Endothelial cell of umbilical vein (primary cell): ENCODE measurements around the gene FOXS1. TPM values are rescaled to one million over a fixed set of nuclear protein-coding genes. Genes with fewer than 3 reads are reported as not detected.

ENCODE experiments used
- BruUV-seq: library from RNA; stranded (reverse); fragments of 400-500 nt; replicated peaks from 2 replicates; lab custom pipeline; 2021; lab: Mats Ljungman, UMichigan
- CTCF ChIA-PET: fragments of 300-600, 350-600 bp; sonication (Branson Sonifier 250); formaldehyde crosslinking; loops from one replicate; lab custom pipeline; 2021; ENCODE audit warnings: antibody characterized with exemption, inconsistent platforms; lab: Charles Lee
- POLR2A ChIA-PET: fragments of 300-600, 350-600 bp; sonication (Branson Sonifier 250); formaldehyde crosslinking; loops from one replicate; lab custom pipeline; 2021; ENCODE audit warnings: antibody characterized with exemption, inconsistent platforms; lab: Charles Lee
- DNase-seq: peaks from one replicate; pipeline ENCODE4 v3.0.0-alpha.2; 2011; ENCODE audit warnings: low read depth, low spot score
- FAIRE-seq: peaks from 2 replicates; lab custom pipeline; 2011; peaks lifted over from hg19 to GRCh38; lab: Jason Lieb, UNC
- H2AFZ ChIP-seq: 2 replicates; pipeline ENCODE4 v1.6.0; 2012; ENCODE audit warnings: low read depth, low read length, control low read depth, inconsistent platforms
- H3K27ac ChIP-seq: 2 replicates; pipeline ENCODE4 v1.5.1; 2011; ENCODE audit warnings: low read depth, mild to moderate bottlenecking, control low read depth, low read length, moderate library complexity; ENCODE audit not compliant: insufficient read depth
- H3K27me3 ChIP-seq, 2 experiments: 2 replicates each; pipeline versions ENCODE4 v1.6.0 to v1.6.1; 2011; ENCODE audit warnings: low read length in 2 of 2, mixed read lengths in 1 of 2; ENCODE audit not compliant: control insufficient read depth in 2 of 2, insufficient read depth in 2 of 2
- H3K36me3 ChIP-seq, 2 experiments: 2 replicates in 1 of 2; 3 replicates in 1 of 2; pipeline ENCODE4 v1.5.1; 2011; ENCODE audit warnings: low read length in 2 of 2, mild to moderate bottlenecking in 1 of 2, moderate library complexity in 1 of 2; ENCODE audit not compliant: control insufficient read depth in 2 of 2, insufficient read depth in 2 of 2; ENCODE audit errors: extremely low read depth in 1 of 2
- H3K4me1 ChIP-seq: 3 replicates; pipeline ENCODE4 v1.5.1; 2011; ENCODE audit warnings: mild to moderate bottlenecking, low read length; ENCODE audit not compliant: control insufficient read depth, insufficient read depth; ENCODE audit errors: extremely low read depth
- H3K4me2 ChIP-seq: 2 replicates; pipeline ENCODE4 v1.6.1; 2011; ENCODE audit warnings: low read length, control low read depth, mixed read lengths; ENCODE audit not compliant: insufficient read depth
- H3K4me3 ChIP-seq, 3 experiments: fragments of 200-600 bp in 1 of 3; sonication (generic), shearing (Covaris generic) in 1 of 3; replicated peaks in 1 of 3; 2 replicates each; pipeline ENCODE4 v1.5.1; 2011 to 2016; ENCODE audit warnings: control low read depth in 3 of 3, low read length in 3 of 3, mild to moderate bottlenecking in 2 of 3, inconsistent platforms in 1 of 3, low read depth in 1 of 3, moderate library complexity in 1 of 3; ENCODE audit not compliant: insufficient read depth in 1 of 3
- H3K79me2 ChIP-seq: 2 replicates; pipeline ENCODE4 v1.6.0; 2012; ENCODE audit warnings: low read length, inconsistent platforms; ENCODE audit not compliant: control insufficient read depth, insufficient read depth
- H3K9ac ChIP-seq: replicated peaks from 2 replicates; pipeline ENCODE3; 2011; ENCODE audit warnings: low read length, control low read depth; ENCODE audit not compliant: insufficient read depth; ENCODE audit errors: extremely low read depth
- H3K9me1 ChIP-seq: replicated peaks from 3 replicates; pipeline ENCODE4 v1.6.0; 2011; ENCODE audit warnings: mild to moderate bottlenecking, low read length; ENCODE audit not compliant: control insufficient read depth, insufficient read depth; ENCODE audit errors: extremely low read depth
- H3K9me3 ChIP-seq: replicated peaks from 2 replicates; pipeline ENCODE4 v1.5.1; 2012; ENCODE audit warnings: low read length, inconsistent platforms; ENCODE audit not compliant: control insufficient read depth, insufficient read depth
- H4K20me1 ChIP-seq: replicated peaks from 2 replicates; pipeline ENCODE3; 2011; ENCODE audit warnings: mild to moderate bottlenecking, low read length; ENCODE audit not compliant: control insufficient read depth, insufficient read depth; ENCODE audit errors: extremely low read depth
- EZH2 ChIP-seq: IDR thresholded peaks from 2 replicates; pipeline ENCODE4 v1.6.1; 2012; ENCODE audit warnings: borderline replicate concordance, low read depth, mild to moderate bottlenecking, moderate library complexity, low read length, inconsistent platforms; ENCODE audit not compliant: severe bottlenecking
- FOS ChIP-seq: IDR thresholded peaks from 2 replicates; pipeline ENCODE4 v1.6.1; 2011; ENCODE audit warnings: mild to moderate bottlenecking, low read length, moderate library complexity, borderline replicate concordance; ENCODE audit not compliant: insufficient read depth
- GATA2 ChIP-seq: IDR thresholded peaks from 2 replicates; pipeline ENCODE4 v1.7.0; 2011; ENCODE audit warnings: low read depth, mild to moderate bottlenecking, moderate library complexity, mixed read lengths, low read length; ENCODE audit not compliant: insufficient read length, insufficient read depth
- JUN ChIP-seq: IDR thresholded peaks from 2 replicates; pipeline ENCODE4 v1.6.1; 2011; ENCODE audit warnings: borderline replicate concordance, low read depth; ENCODE audit not compliant: insufficient read length, insufficient read depth
- MYC ChIP-seq: IDR thresholded peaks from one replicate; pipeline ENCODE4 v1.6.1; 2011; ENCODE audit warnings: mild to moderate bottlenecking, low read depth, low read length
- POLR2A ChIP-seq: IDR thresholded peaks from 2 replicates; pipeline ENCODE4 v1.6.1; 2012; ENCODE audit warnings: low read depth, mild to moderate bottlenecking, control low read depth, low read length
- POLR2AphosphoS5 ChIP-seq: IDR thresholded peaks from 2 replicates; pipeline ENCODE4 v1.6.1; 2012; ENCODE audit warnings: low read depth, mild to moderate bottlenecking, control low read depth, low read length, moderate library complexity; ENCODE audit not compliant: insufficient read depth
- dilution Hi-C: fragments of 300-500 bp; cut with MboI; formaldehyde crosslinking; loops from one replicate; pipeline ENCODE4 v1.15.0; 2019; ENCODE audit warnings: low sequenced_read_pairs; ENCODE audit not compliant: extremely low pct_ligation_motif_present
- intact Hi-C: fragments of 100-400 bp; cut with micrococcal nuclease; formaldehyde crosslinking; loops from one replicate; pipeline ENCODE4 v1.10.0; 2022
- polyA plus RNA-seq, 4 experiments: library from polyadenylated mRNA; depleted of rRNA in 3 of 4; stranded (reverse) in 3 of 4; unstranded in 1 of 4; fragments of >200 nt; gene quantifications; 2 replicates each; pipeline versions ENCODE4 v1.2.1 to v1.2.3, GENCODE V29; 2011 to 2012; ENCODE audit warnings: missing spikeins in 1 of 4
- total RNA-seq: library from RNA; stranded (reverse); gene quantifications from 2 replicates; pipeline ENCODE4 v1.2.3, GENCODE V29; 2021
- TF ChIP-seq, protein P1 (sequence below): IDR thresholded peaks from 2 replicates; pipeline ENCODE4 v1.6.1; 2011; ENCODE audit not compliant: insufficient read depth, insufficient read length
- TF ChIP-seq, protein P2 (sequence below), 2 donors: IDR thresholded peaks; 1 replicate in 1 of 2; 2 replicates in 1 of 2; pipeline ENCODE4 v1.5.1; 2011; ENCODE audit warnings: low read length in 2 of 2, mild to moderate bottlenecking in 2 of 2, moderate library complexity in 2 of 2, control low read depth in 1 of 2, inconsistent platforms in 1 of 2, low read depth in 1 of 2; ENCODE audit not compliant: insufficient read depth in 1 of 2; ENCODE audit errors: extremely low read depth in 1 of 2

The FOXS1 gene
- total and polyA plus RNA-seq, 2 donors (not counting 3 experiments of a cell fraction or from before 2014, with no cell fraction given): 0.84 TPM; not detected in 1

DNA sequence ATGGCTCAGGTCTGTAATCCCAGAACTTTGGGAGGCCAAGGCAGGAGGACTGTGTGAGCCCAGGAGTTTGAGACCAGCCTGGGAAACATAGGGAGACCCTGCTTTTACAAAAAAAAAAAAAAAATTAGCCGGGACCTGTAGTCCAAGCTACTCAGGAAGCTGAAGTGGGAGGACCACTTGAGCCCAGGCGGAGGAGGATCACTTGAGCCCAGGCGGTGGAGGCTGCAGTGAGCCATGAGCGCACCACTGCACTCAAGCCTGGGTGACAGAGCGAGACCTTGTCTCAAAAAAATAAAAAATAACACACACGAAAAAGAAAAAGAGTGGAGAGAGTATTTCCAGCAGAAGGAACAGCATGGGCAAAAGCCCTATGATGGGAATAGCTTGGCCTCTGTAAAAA is 27.0 kb upstream of the FOXS1 start:
- POLR2A ChIA-PET: no interaction called here
- no peak for TF ChIP-seq GATA2
- TF ChIP-seq POLR2AphosphoS5: no peak
- no peak for TF ChIP-seq JUN
- no peak for TF ChIP-seq MYC
- no peaks in the 10 kb centered on the region for H3K9me3 ChIP-seq
- no peaks in the 10 kb centered on the region for H3K36me3 ChIP-seq
- no peaks in the 10 kb centered on the region for H3K4me1 ChIP-seq
- H3K79me2 ChIP-seq: no peaks in the 10 kb centered on the region
- CTCF ChIA-PET: interaction anchor here (1.1 to 2.1 kb wide), 2 partner anchors 9 to 158 kb away, joined by 3 to 7 read pairs; no protein-coding TSS in a partner anchor
- H4K20me1 ChIP-seq: no peaks in the 10 kb centered on the region
- no peaks in the 10 kb centered on the region for H3K9me1 ChIP-seq
- no peak overlapping the region for H3K4me2 ChIP-seq
- dilution Hi-C loops (no loop called here), intact Hi-C loops (no loop called here)
- DNase-seq (no peak), FAIRE-seq (no peak)
- H3K27me3 ChIP-seq: peaks cover 30 to 35% of the 10 kb centered on the region in 2 experiments
- H3K4me3 ChIP-seq: no peak overlapping the region
- no TSS peak for BruUV-seq
- no peak overlapping the region for H2AFZ ChIP-seq
- no peak overlapping the region for H3K9ac ChIP-seq
- H3K27ac ChIP-seq: no peak overlapping the region

DNA sequence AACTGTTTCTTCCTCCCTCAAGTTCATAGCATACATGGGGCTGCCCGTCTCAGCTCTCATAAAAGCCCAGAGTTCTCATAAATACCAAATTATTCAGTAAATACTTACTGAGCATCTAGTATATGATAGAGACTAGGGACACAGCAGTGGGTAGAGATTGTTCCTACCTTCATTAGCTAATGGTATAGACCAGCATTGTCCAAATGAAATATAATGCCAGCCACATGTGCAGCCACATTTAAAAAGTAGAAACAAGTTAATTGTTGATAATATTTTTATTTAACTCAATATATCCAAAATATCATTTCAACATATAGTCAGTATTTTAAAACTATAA is 26.2 kb upstream of the FOXS1 start:
- Histone ChIP-seq H3K27ac (no peak overlapping the region), H2AFZ (no peak overlapping the region), H4K20me1 (no peaks in the 10 kb centered on the region), H3K9me3 (no peaks in the 10 kb centered on the region), H3K4me2 (no peak overlapping the region), H3K27me3 (peaks cover 30 to 35% of the 10 kb centered on the region in 2 experiments), H3K4me1 (no peaks in the 10 kb centered on the region), H3K9ac (no peak overlapping the region), H3K4me3 (no peak overlapping the region), H3K9me1 (no peaks in the 10 kb centered on the region), H3K36me3 (no peaks in the 10 kb centered on the region), H3K79me2 (no peaks in the 10 kb centered on the region)
- dilution Hi-C loops: no loop called here
- intact Hi-C loops: no loop called here
- no peak for TF ChIP-seq POLR2AphosphoS5
- no peak for TF ChIP-seq POLR2A
- no peak for TF ChIP-seq JUN
- no peak for TF ChIP-seq MYC
- TF ChIP-seq, protein P1, sequence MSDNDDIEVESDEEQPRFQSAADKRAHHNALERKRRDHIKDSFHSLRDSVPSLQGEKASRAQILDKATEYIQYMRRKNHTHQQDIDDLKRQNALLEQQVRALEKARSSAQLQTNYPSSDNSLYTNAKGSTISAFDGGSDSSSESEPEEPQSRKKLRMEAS: no peak
- TF ChIP-seq FOS: no peak
- no peak for TF ChIP-seq EZH2
- TF ChIP-seq, protein P2, sequence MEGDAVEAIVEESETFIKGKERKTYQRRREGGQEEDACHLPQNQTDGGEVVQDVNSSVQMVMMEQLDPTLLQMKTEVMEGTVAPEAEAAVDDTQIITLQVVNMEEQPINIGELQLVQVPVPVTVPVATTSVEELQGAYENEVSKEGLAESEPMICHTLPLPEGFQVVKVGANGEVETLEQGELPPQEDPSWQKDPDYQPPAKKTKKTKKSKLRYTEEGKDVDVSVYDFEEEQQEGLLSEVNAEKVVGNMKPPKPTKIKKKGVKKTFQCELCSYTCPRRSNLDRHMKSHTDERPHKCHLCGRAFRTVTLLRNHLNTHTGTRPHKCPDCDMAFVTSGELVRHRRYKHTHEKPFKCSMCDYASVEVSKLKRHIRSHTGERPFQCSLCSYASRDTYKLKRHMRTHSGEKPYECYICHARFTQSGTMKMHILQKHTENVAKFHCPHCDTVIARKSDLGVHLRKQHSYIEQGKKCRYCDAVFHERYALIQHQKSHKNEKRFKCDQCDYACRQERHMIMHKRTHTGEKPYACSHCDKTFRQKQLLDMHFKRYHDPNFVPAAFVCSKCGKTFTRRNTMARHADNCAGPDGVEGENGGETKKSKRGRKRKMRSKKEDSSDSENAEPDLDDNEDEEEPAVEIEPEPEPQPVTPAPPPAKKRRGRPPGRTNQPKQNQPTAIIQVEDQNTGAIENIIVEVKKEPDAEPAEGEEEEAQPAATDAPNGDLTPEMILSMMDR (IDR thresholded peaks at IDR 0.05; ENCODE audit: extremely low read depth in 1 of 2, insufficient read depth in 1 of 2, low read depth in 1 of 2, low read length in 2 of 2): no peak
- no peak for TF ChIP-seq GATA2
- CTCF ChIA-PET: interaction anchor here (1.2 to 2.1 kb wide), 4 partner anchors 12 to 159 kb away, joined by 3 to 10 read pairs (median 5); no protein-coding TSS in a partner anchor
- POLR2A ChIA-PET: no interaction called here
- FAIRE-seq (no peak), DNase-seq (no peak)
- BruUV-seq: no TSS peak
